IMR-90 (cell line): ENCODE results near the gene NPTX1. TPM values are rescaled to one million over a fixed set of nuclear protein-coding genes. Genes with fewer than 3 reads are reported as not detected.
A peak's percentile ranks its signal among the peaks of the same experiment; 100 is the strongest.

Source experiments
- ATAC-seq: fragments of 200-7000 bp; cut with Tn5 transposase; 2 replicates; pipeline ENCODE4 v1.9.1; 2020; ENCODE audit warnings: low read depth, mild to moderate bottlenecking, moderate library complexity
- BruUV-seq: library from RNA; stranded (reverse); fragments of 400-500 nt; replicated peaks from 2 replicates; lab custom pipeline; 2021; lab: Mats Ljungman, UMichigan
- CTCF ChIA-PET: fragments of 300-600 bp; formaldehyde crosslinking; extraction: SDS; loops from one replicate; lab custom pipeline; 2021; ENCODE audit warnings: antibody characterized with exemption; lab: Yijun Ruan, JAX
- POLR2A ChIA-PET: fragments of 300-600 bp; sonication (Branson Sonifier 250); formaldehyde crosslinking; loops from one replicate; lab custom pipeline; 2022; ENCODE audit warnings: antibody characterized with exemption; ENCODE audit not compliant: unreplicated experiment; lab: Charles Lee
- DNase-seq: peaks from one replicate; pipeline ENCODE4 v3.0.0; 2013
- H2AFZ ChIP-seq: replicated peaks from 2 replicates; pipeline ENCODE3; 2013; ENCODE audit warnings: low read length, mild to moderate bottlenecking; ENCODE audit not compliant: poor library complexity
- H2AK5ac ChIP-seq: 2 replicates; pipeline ENCODE4 v1.6.1; 2013; ENCODE audit warnings: low read depth, low read length, inconsistent platforms
- H2AK9ac ChIP-seq: replicated peaks from 2 replicates; pipeline ENCODE3; 2013; ENCODE audit warnings: mild to moderate bottlenecking, low read depth, low read length, moderate library complexity; ENCODE audit not compliant: poor library complexity
- H2BK120ac ChIP-seq: 2 replicates; pipeline ENCODE4 v1.6.1; 2013; ENCODE audit warnings: low read depth, low read length, inconsistent platforms
- H2BK15ac ChIP-seq: 3 replicates; pipeline ENCODE4 v1.6.1; 2013; ENCODE audit warnings: low read depth, low read length, inconsistent platforms
- H2BK20ac ChIP-seq: 2 replicates; pipeline ENCODE4 v1.6.1; 2013; ENCODE audit warnings: low read depth, mild to moderate bottlenecking, inconsistent platforms, low read length, moderate library complexity
- H2BK5ac ChIP-seq: 2 replicates; pipeline ENCODE4 v1.6.1; 2013; ENCODE audit warnings: mild to moderate bottlenecking, low read depth, low read length, inconsistent platforms; ENCODE audit not compliant: poor library complexity, severe bottlenecking
- H3K14ac ChIP-seq: replicated peaks from 2 replicates; pipeline ENCODE4 v1.6.1; 2013; ENCODE audit warnings: low read depth, low read length, inconsistent platforms
- H3K18ac ChIP-seq: 2 replicates; pipeline ENCODE4 v1.6.1; 2013; ENCODE audit warnings: low read depth, low read length, control low read depth
- H3K23ac ChIP-seq: 2 replicates; pipeline ENCODE4 v1.6.1; 2013; ENCODE audit warnings: low read depth, low read length, inconsistent platforms
- H3K27ac ChIP-seq: 2 replicates; pipeline ENCODE4 v1.5.1; 2013; ENCODE audit warnings: mild to moderate bottlenecking, control low read depth, low read length; ENCODE audit not compliant: insufficient read depth
- H3K27me3 ChIP-seq: 2 replicates; pipeline ENCODE4 v1.6.1; 2013; ENCODE audit warnings: low read length; ENCODE audit not compliant: control insufficient read depth, insufficient read depth
- H3K36me3 ChIP-seq: 2 replicates; pipeline ENCODE4 v1.6.1; 2013; ENCODE audit warnings: low read length, mixed read lengths; ENCODE audit not compliant: control insufficient read depth, insufficient read depth
- H3K4ac ChIP-seq: 2 replicates; pipeline ENCODE4 v1.6.1; 2013; ENCODE audit warnings: low read depth, low read length, inconsistent platforms
- H3K4me1 ChIP-seq: 2 replicates; pipeline ENCODE4 v1.6.1; 2013; ENCODE audit warnings: low read length, mixed read lengths; ENCODE audit not compliant: control insufficient read depth, insufficient read depth
- H3K4me2 ChIP-seq: 2 replicates; pipeline ENCODE4 v1.6.1; 2013; ENCODE audit warnings: low read depth, mild to moderate bottlenecking, control low read depth, low read length, moderate library complexity
- H3K4me3 ChIP-seq: 2 replicates; pipeline ENCODE4 v1.5.1; 2013; ENCODE audit warnings: low read depth, mild to moderate bottlenecking, control low read depth, low read length, moderate library complexity; ENCODE audit not compliant: insufficient read depth
- H3K56ac ChIP-seq: 2 replicates; pipeline ENCODE4 v1.6.1; 2013; ENCODE audit warnings: low read length, inconsistent platforms; ENCODE audit not compliant: insufficient read depth; ENCODE audit errors: extremely low read depth
- H3K79me1 ChIP-seq, 2 experiments: 2 replicates each; pipeline ENCODE4 v1.6.1; 2013; ENCODE audit warnings: low read length in 2 of 2, inconsistent platforms in 1 of 2, low read depth in 1 of 2
- H3K9ac ChIP-seq: 2 replicates; pipeline ENCODE4 v1.6.1; 2013; ENCODE audit warnings: low read depth, low read length, control low read depth
- H3K9me1 ChIP-seq: 2 replicates; pipeline ENCODE4 v1.6.1; 2013; ENCODE audit warnings: low read length, inconsistent platforms; ENCODE audit not compliant: insufficient read depth
- H3K9me3 ChIP-seq: 2 replicates; pipeline ENCODE4 v1.6.1; 2013; ENCODE audit warnings: low read length; ENCODE audit not compliant: control insufficient read depth, insufficient read depth
- H4K20me1 ChIP-seq: 2 replicates; pipeline ENCODE4 v1.6.1; 2013; ENCODE audit warnings: low read length, inconsistent platforms; ENCODE audit not compliant: insufficient read depth
- H4K5ac ChIP-seq: 2 replicates; pipeline ENCODE4 v1.6.1; 2013; ENCODE audit warnings: mild to moderate bottlenecking, low read depth, low read length, control low read depth
- H4K8ac ChIP-seq, 2 experiments: 2 replicates each; pipeline ENCODE4 v1.6.1; 2013; ENCODE audit warnings: low read depth in 2 of 2, low read length in 2 of 2, control low read depth in 1 of 2, inconsistent platforms in 1 of 2
- H4K91ac ChIP-seq: 2 replicates; pipeline ENCODE4 v1.6.1; 2013; ENCODE audit warnings: low read depth, low read length, inconsistent platforms; ENCODE audit not compliant: insufficient read depth
- BHLHE40 ChIP-seq: fragments of 150-350 bp; IDR thresholded peaks from 2 replicates; pipeline ENCODE4 v1.6.1; 2016; ENCODE audit warnings: mild to moderate bottlenecking, low read depth, low read length
- CEBPB ChIP-seq: IDR thresholded peaks from 2 replicates; pipeline ENCODE4 v1.6.1; 2012; ENCODE audit warnings: low read depth, low read length, improper control_type of control experiment
- CHD1 ChIP-seq: IDR thresholded peaks from 2 replicates; pipeline ENCODE4 v1.6.1; 2012; ENCODE audit warnings: low read depth, low read length, improper control_type of control experiment
- FOS ChIP-seq: fragments of 150-350 bp; IDR thresholded peaks from 2 replicates; pipeline ENCODE4 v1.6.1; 2016; ENCODE audit warnings: low read depth, low read length
- MAFK ChIP-seq: IDR thresholded peaks from 2 replicates; pipeline ENCODE4 v1.6.1; 2012; ENCODE audit warnings: low read depth, low read length, improper control_type of control experiment
- MAZ ChIP-seq: IDR thresholded peaks from 2 replicates; pipeline ENCODE4 v1.6.1; 2012; ENCODE audit warnings: low read depth, mild to moderate bottlenecking, low read length, improper control_type of control experiment, moderate library complexity, borderline replicate concordance
- NFE2L2 ChIP-seq: fragments of 150-350 bp; IDR thresholded peaks from 2 replicates; pipeline ENCODE4 v1.6.1; 2016; ENCODE audit warnings: low read depth, mild to moderate bottlenecking, low read length
- RAD21 ChIP-seq: IDR thresholded peaks from 2 replicates; pipeline ENCODE4 v1.6.1; 2012; ENCODE audit warnings: low read length, improper control_type of control experiment
- RCOR1 ChIP-seq: IDR thresholded peaks from 2 replicates; pipeline ENCODE4 v1.6.1; 2012; ENCODE audit warnings: mild to moderate bottlenecking, low read length, improper control_type of control experiment; ENCODE audit not compliant: insufficient replicate concordance
- RFX5 ChIP-seq: IDR thresholded peaks from 2 replicates; pipeline ENCODE4 v1.8.0; 2012; ENCODE audit warnings: low read depth, mild to moderate bottlenecking, low read length, moderate library complexity
- SMC3 ChIP-seq: fragments of 150-350 bp; IDR thresholded peaks from 2 replicates; pipeline ENCODE4 v1.6.1; 2016; ENCODE audit warnings: low read depth, mild to moderate bottlenecking, antibody characterized with exemption, low read length, moderate library complexity
- WGBS, 2 experiments: methylation state at CpG; one replicate each; pipeline versions ENCODE4 v1.1.5 to v1.1.7; 2013; ENCODE audit warnings: missing lambda C conversion rate in 2 of 2; ENCODE audit not compliant: insufficient read length in 1 of 2; ENCODE audit errors: extremely low coverage in 2 of 2; 5-methylcytosine and 5-hydroxymethylcytosine counted together
- dilution Hi-C: fragments of 300-500 bp; cut with HindIII; formaldehyde crosslinking; loops from one replicate; pipeline ENCODE4 v1.14.3; 2018; ENCODE audit warnings: low sequenced_read_pairs; ENCODE audit not compliant: unreplicated experiment
- in situ Hi-C: fragments of 300-500 bp; cut with MboI; formaldehyde crosslinking; loops from 3 replicates; pipeline ENCODE4 v1.14.3; 2019; ENCODE audit warnings: low sequenced_read_pairs, inconsistent platforms, mixed read lengths
- intact Hi-C: fragments of 100-400 bp; cut with micrococcal nuclease; formaldehyde crosslinking; loops from 2 replicates; pipeline ENCODE4 v1.10.0; 2022
- polyA plus RNA-seq, 3 experiments: library from polyadenylated mRNA; depleted of rRNA; stranded (reverse); fragments of >200 nt; gene quantifications; 2 replicates each; pipeline ENCODE4 v1.2.3, GENCODE V29; 2012; ENCODE audit warnings: low replicate concordance in 1 of 3
- total RNA-seq: library from RNA; depleted of rRNA; stranded (reverse); fragments of >200 nt; gene quantifications from 2 replicates; pipeline ENCODE4 v1.2.3, GENCODE V29; 2012
- TF ChIP-seq, protein P1 (sequence below): fragments of 150-350 bp; IDR thresholded peaks from 2 replicates; pipeline ENCODE4 v1.6.1; 2017; ENCODE audit warnings: mild to moderate bottlenecking, antibody characterized with exemption, low read length, low read depth
- TF ChIP-seq, protein P2 (sequence below): conservative IDR thresholded peaks from 2 replicates; pipeline ENCODE4 v1.5.1; 2012; ENCODE audit warnings: mild to moderate bottlenecking, low read depth, low read length, improper control_type of control experiment

Gene NPTX1
- total and polyA plus RNA-seq, 2 of the 4 experiments (the other 2 are of a cell fraction) = 20.8 to 39.5 TPM

DNA sequence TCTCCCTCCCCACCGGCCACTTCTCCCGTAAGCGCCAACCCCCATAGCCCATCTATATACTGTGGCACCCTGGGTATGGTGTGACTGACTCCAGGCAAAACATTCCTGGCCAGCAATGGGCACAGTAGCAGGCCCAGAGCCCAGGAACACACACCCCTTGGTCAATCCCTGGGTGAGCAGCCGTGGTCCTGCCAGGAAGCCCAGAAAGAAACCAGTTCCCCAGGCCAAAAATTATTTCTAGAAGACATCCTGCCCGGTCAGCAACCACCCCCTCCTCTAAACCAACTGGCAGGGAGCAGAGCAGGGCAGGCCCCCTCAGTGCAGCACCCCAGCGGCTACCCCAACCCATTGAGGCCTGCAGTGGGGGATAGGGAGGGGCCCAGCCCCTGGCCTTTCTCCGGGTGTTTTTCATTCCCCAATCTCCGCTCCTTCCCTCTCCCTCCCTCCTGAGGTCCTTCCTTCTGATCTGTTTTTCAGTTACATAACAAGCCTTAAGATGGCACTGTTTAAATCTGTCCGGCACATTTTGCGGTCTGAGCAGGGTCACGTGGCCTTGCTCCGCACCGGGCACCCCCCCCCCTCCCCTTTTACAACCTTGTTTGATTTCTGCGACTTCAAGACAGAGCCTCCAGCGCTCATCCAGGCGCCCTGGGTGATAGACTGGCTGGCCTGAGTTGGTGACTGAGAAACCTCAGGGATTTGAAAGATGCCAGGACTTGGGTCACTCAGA, 2.0 kb downstream of the NPTX1 start (continued):
- TF ChIP-seq, protein P1, sequence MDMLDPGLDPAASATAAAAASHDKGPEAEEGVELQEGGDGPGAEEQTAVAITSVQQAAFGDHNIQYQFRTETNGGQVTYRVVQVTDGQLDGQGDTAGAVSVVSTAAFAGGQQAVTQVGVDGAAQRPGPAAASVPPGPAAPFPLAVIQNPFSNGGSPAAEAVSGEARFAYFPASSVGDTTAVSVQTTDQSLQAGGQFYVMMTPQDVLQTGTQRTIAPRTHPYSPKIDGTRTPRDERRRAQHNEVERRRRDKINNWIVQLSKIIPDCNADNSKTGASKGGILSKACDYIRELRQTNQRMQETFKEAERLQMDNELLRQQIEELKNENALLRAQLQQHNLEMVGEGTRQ = peak; percentile 84

DNA sequence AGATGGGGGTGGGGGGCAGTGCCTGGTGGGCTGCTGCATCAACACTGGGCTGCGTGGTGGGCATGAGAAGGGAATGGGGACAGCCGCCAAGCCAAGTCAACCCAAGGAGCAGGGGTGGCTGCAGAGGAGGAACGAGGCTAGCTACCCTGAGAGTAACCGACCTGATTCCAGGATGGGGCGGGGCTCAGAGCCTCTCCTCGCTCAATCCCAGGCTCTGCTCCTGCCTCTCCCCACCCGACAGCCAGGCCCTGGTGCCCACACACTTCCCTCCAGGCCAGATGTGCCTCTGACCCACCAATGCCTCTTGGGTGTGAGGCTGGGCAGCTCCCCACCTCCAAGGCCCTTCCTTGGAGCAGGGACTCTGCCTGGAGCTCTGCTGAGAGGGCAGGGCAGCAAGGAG, 2.7 kb downstream of the NPTX1 start:
- peaks cover 0 to 15% of the 10 kb centered on the region in 2 experiments; a peak in 1 of 4 replicates for H3K79me1 ChIP-seq
- in situ Hi-C loops = no loop called here
- peaks cover 2% of the 10 kb centered on the region; the same call in 1 of the 2 replicates for H3K9me1 ChIP-seq
- H3K4me3 ChIP-seq = no peak overlapping the region
- ChIA-PET POLR2A (no interaction called here), CTCF (interaction anchor here (0.9 to 1.0 kb wide), 2 partner anchors 360 to 452 kb away, joined by 3 to 4 read pairs; no protein-coding TSS in a partner anchor)
- no peak overlapping the region for H2BK5ac ChIP-seq
- H2BK20ac ChIP-seq = no peak overlapping the region
- H3K36me3 ChIP-seq = 0 out of 2 replicates have a peak, but pooled peaks cover 4% of the 10 kb centered on the region
- no peak overlapping the region for H3K23ac ChIP-seq
- H3K56ac ChIP-seq = no peak overlapping the region
- H3K27ac ChIP-seq = no peak overlapping the region
- H2BK15ac ChIP-seq = no peak overlapping the region
- 67% methylated on average over 6 of the region's 7 CpGs; no CpG with 5 or more reads in 1 of the 2 experiments for WGBS, 2 experiments
- intact Hi-C loops = loop anchor here (5.0 to 10.0 kb wide), 2 partner anchors 46 to 381 kb away; no protein-coding TSS in a partner anchor
- no peak overlapping the region for H3K4me2 ChIP-seq
- no peak overlapping the region for H2BK120ac ChIP-seq
- H2AFZ ChIP-seq = peak overlapping the region; percentile 36
- no peak overlapping the region for H3K18ac ChIP-seq
- DNase-seq (no peak), ATAC-seq (no peak)
- H4K20me1 ChIP-seq = peaks cover 44% of the 10 kb centered on the region
- BruUV-seq = no TSS peak
- peaks cover 32% of the 10 kb centered on the region for H3K27me3 ChIP-seq
- peaks cover 4% of the 10 kb centered on the region; the same call in 1 of the 2 replicates for H3K4me1 ChIP-seq
- no peak overlapping the region for H3K4ac ChIP-seq
- H4K8ac ChIP-seq = no peak overlapping the region
- H2AK5ac ChIP-seq = no peak overlapping the region
- no peak overlapping the region for H3K14ac ChIP-seq
- no peak overlapping the region for H4K91ac ChIP-seq
- no peaks in the 10 kb centered on the region for H3K9me3 ChIP-seq
- peak overlapping the region; percentile 83 for H2AK9ac ChIP-seq
- no peak overlapping the region for H3K9ac ChIP-seq
- dilution Hi-C loops = no loop called here
- no peak overlapping the region for H4K5ac ChIP-seq
- TF ChIP-seq CHD1 = no peak
- TF ChIP-seq, protein P2, sequence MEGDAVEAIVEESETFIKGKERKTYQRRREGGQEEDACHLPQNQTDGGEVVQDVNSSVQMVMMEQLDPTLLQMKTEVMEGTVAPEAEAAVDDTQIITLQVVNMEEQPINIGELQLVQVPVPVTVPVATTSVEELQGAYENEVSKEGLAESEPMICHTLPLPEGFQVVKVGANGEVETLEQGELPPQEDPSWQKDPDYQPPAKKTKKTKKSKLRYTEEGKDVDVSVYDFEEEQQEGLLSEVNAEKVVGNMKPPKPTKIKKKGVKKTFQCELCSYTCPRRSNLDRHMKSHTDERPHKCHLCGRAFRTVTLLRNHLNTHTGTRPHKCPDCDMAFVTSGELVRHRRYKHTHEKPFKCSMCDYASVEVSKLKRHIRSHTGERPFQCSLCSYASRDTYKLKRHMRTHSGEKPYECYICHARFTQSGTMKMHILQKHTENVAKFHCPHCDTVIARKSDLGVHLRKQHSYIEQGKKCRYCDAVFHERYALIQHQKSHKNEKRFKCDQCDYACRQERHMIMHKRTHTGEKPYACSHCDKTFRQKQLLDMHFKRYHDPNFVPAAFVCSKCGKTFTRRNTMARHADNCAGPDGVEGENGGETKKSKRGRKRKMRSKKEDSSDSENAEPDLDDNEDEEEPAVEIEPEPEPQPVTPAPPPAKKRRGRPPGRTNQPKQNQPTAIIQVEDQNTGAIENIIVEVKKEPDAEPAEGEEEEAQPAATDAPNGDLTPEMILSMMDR = no peak
- no peak for TF ChIP-seq BHLHE40
- TF ChIP-seq, protein P1 = no peak
- no peak for TF ChIP-seq RFX5
- no peak for TF ChIP-seq RAD21
- no peak for TF ChIP-seq RCOR1
- TF ChIP-seq CEBPB = no peak
- TF ChIP-seq MAZ = no peak
- no peak for TF ChIP-seq MAFK
- TF ChIP-seq SMC3 = no peak
- TF ChIP-seq FOS = no peak
- TF ChIP-seq NFE2L2 = no peak
